ENCODE data around the gene SH2B3.
"Not testable (repeated sequence)": the region's sequence is repeated elsewhere in the genome, so short reads cannot be mapped to it uniquely, and the experiment has no call there.

SH2B3 gene

GRCh38 chr12:111488798-111489197, 83.1 kb downstream of the SH2B3 start:
- Histone ChIP-seq H2AFZ (ENCODE audit: low read length) (no peak overlapping the region), H3K9me2 (replicated peaks; ENCODE audit: insufficient read depth, low read length) (no peaks in the 10 kb centered on the region), H3F3A (ENCODE audit: insufficient read depth, low read length) (no peaks in the 10 kb centered on the region), H3K4me2 (ENCODE audit: low read depth, low read length) (no peak overlapping the region), H3K27ac (ENCODE audit: low read length) (no peak overlapping the region), H3K79me2 (ENCODE audit: low read length) (no peaks in the 10 kb centered on the region), H3K27me3 (replicated peaks; ENCODE audit: insufficient read depth, low read length) (no peaks in the 10 kb centered on the region), H3K9me3 (replicated peaks; ENCODE audit: insufficient read depth, low read length) (no peaks in the 10 kb centered on the region), H3K4me3 (ENCODE audit: low read length) (no peak overlapping the region), H4K20me1 (ENCODE audit: insufficient read depth, low read length) (no peaks in the 10 kb centered on the region), H3K9ac (ENCODE audit: low read length) (no peak overlapping the region), H3K36me3 (replicated peaks; ENCODE audit: insufficient read depth, low read length) (no peaks in the 10 kb centered on the region), H3K4me1 (ENCODE audit: low read length) (no peaks in the 10 kb centered on the region)
- TF ChIP-seq EZH2phosphoT487 (IDR thresholded peaks at IDR 0.05; ENCODE audit: low read length) (no peak), CTCF (IDR thresholded peaks at IDR 0.05; ENCODE audit: low read length) (no peak), EZH2 (optimal IDR thresholded peaks at IDR 0.05; ENCODE audit: low read depth, low read length) (no peak)
- no peak for DNase-seq

GRCh38 chr12:111492979-111493378, 87.3 kb downstream of the SH2B3 start:
- not testable (repeated sequence) for H3K4me2 ChIP-seq (ENCODE audit: low read depth, low read length); H3K9me3 ChIP-seq (replicated peaks; ENCODE audit: insufficient read depth, low read length); DNase-seq; H2AFZ ChIP-seq (ENCODE audit: low read length); H3K27ac ChIP-seq (ENCODE audit: low read length); H3K79me2 ChIP-seq (ENCODE audit: low read length); H3K9ac ChIP-seq (ENCODE audit: low read length); H3K27me3 ChIP-seq (replicated peaks; ENCODE audit: insufficient read depth, low read length); H3F3A ChIP-seq (ENCODE audit: insufficient read depth, low read length); H3K4me1 ChIP-seq (ENCODE audit: low read length); H3K9me2 ChIP-seq (replicated peaks; ENCODE audit: insufficient read depth, low read length); H3K36me3 ChIP-seq (replicated peaks; ENCODE audit: insufficient read depth, low read length); H3K4me3 ChIP-seq (ENCODE audit: low read length); H4K20me1 ChIP-seq (ENCODE audit: insufficient read depth, low read length)

DNA sequence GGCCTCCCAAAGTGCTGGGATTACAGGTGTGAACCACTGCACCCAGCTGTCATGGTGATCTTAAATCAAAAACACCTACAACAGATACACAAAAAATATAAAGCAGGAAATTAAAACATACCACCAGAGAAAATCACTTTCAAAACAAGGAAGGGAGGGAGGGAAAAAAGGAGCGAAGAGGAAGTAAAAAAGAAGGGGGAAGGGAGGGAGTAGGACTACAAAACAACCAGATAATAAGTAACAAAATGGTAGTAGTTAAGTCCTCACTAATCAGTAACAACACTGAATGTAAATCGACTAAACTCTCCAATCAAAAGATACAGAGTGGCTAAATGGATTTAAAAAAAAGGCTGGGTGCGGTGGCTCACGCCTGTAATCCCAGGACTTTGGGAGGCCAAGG, 89.0 kb downstream of the SH2B3 start:
- no peaks in the 10 kb centered on the region for H3K4me1 ChIP-seq (ENCODE audit: low read length)
- no peaks in the 10 kb centered on the region for H4K20me1 ChIP-seq (ENCODE audit: insufficient read depth, low read length)
- H3K4me3 ChIP-seq (ENCODE audit: low read length), result no peak overlapping the region
- H3K9ac ChIP-seq (ENCODE audit: low read length), result no peak overlapping the region
- H3F3A ChIP-seq (ENCODE audit: insufficient read depth, low read length), result no peaks in the 10 kb centered on the region
- H3K9me3 ChIP-seq (replicated peaks; ENCODE audit: insufficient read depth, low read length), result no peaks in the 10 kb centered on the region
- no peaks in the 10 kb centered on the region for H3K79me2 ChIP-seq (ENCODE audit: low read length)
- no peaks in the 10 kb centered on the region for H3K9me2 ChIP-seq (replicated peaks; ENCODE audit: insufficient read depth, low read length)
- H2AFZ ChIP-seq (ENCODE audit: low read length), result no peak overlapping the region
- DNase-seq, result no peak
- no peak overlapping the region for H3K4me2 ChIP-seq (ENCODE audit: low read depth, low read length)
- H3K36me3 ChIP-seq (replicated peaks; ENCODE audit: insufficient read depth, low read length), result no peaks in the 10 kb centered on the region
- TF ChIP-seq EZH2phosphoT487 (IDR thresholded peaks at IDR 0.05; ENCODE audit: low read length) (no peak), CTCF (IDR thresholded peaks at IDR 0.05; ENCODE audit: low read length) (no peak), EZH2 (optimal IDR thresholded peaks at IDR 0.05; ENCODE audit: low read depth, low read length) (no peak)
- H3K27ac ChIP-seq (ENCODE audit: low read length), result no peak overlapping the region
- no peaks in the 10 kb centered on the region for H3K27me3 ChIP-seq (replicated peaks; ENCODE audit: insufficient read depth, low read length)
